Caco-2 (cell line): ENCODE data around the gene AOX1. TPM values are rescaled to one million over a fixed set of nuclear protein-coding genes. Genes with fewer than 3 reads are reported as not detected.
"Not testable (repeated sequence)": the region's sequence is repeated elsewhere in the genome, so short reads cannot be mapped to it uniquely, and the experiment has no call there.

Source experiments
- BruUV-seq: library from RNA; stranded (reverse); fragments of 400-500 nt; replicated peaks from 2 replicates; lab custom pipeline; 2021; lab: Mats Ljungman, UMichigan
- CTCF ChIA-PET: fragments of 300-600 bp; sonication (Branson Sonifier 250); formaldehyde crosslinking; loops from one replicate; lab custom pipeline; 2022; ENCODE audit warnings: antibody characterized with exemption; lab: Charles Lee
- POLR2A ChIA-PET: fragments of 300-600 bp; sonication (Branson Sonifier 250); formaldehyde crosslinking; loops from one replicate; lab custom pipeline; 2022; ENCODE audit warnings: antibody characterized with exemption; lab: Charles Lee
- DNase-seq, 2 experiments: peaks; one replicate each; pipeline versions ENCODE4 v3.0.0 to v3.0.0-alpha.2; 2020 to 2022
- H3K27me3 ChIP-seq: replicated peaks from 2 replicates; pipeline ENCODE4 v1.6.0; 2011; ENCODE audit warnings: low read length; ENCODE audit not compliant: control insufficient read depth, insufficient read depth
- H3K36me3 ChIP-seq: 2 replicates; pipeline ENCODE4 v1.5.1; 2011; ENCODE audit warnings: low read length; ENCODE audit not compliant: control insufficient read depth, insufficient read depth
- H3K4me1 ChIP-seq: fragments of 250-450 bp; sonication (Bioruptor Pico); 2 replicates; pipeline ENCODE4 v1.5.1; 2020; ENCODE audit warnings: mild to moderate bottlenecking
- H3K4me3 ChIP-seq: 2 replicates; pipeline ENCODE4 v1.5.1; 2011; ENCODE audit warnings: low read depth, mild to moderate bottlenecking, control low read depth, low read length
- H3K9me3 ChIP-seq: fragments of 250-450 bp; sonication (Bioruptor Pico); 2 replicates; pipeline ENCODE4 v1.5.1; 2020; ENCODE audit warnings: mild to moderate bottlenecking, moderate library complexity
- H3K27ac Mint-ChIP-seq: one replicate; pipeline ENCODE4 v1.8.0; 2022; ENCODE audit warnings: mixed read lengths; ENCODE audit not compliant: unreplicated experiment
- H3K27me3 Mint-ChIP-seq: one replicate; pipeline ENCODE4 v1.8.0; 2022; ENCODE audit warnings: mixed read lengths; ENCODE audit not compliant: insufficient read depth, unreplicated experiment
- H3K36me3 Mint-ChIP-seq: one replicate; pipeline ENCODE4 v1.8.0; 2022; ENCODE audit warnings: mild to moderate bottlenecking, mixed read lengths; ENCODE audit not compliant: insufficient read depth, unreplicated experiment
- H3K4me1 Mint-ChIP-seq: one replicate; pipeline ENCODE4 v1.8.0; 2022; ENCODE audit warnings: low read depth, mixed read lengths; ENCODE audit not compliant: unreplicated experiment
- H3K4me3 Mint-ChIP-seq: one replicate; pipeline ENCODE4 v1.8.0; 2022; ENCODE audit warnings: mild to moderate bottlenecking, moderate library complexity, mixed read lengths; ENCODE audit not compliant: unreplicated experiment
- H3K9me3 Mint-ChIP-seq: one replicate; pipeline ENCODE4 v1.8.0; 2022; ENCODE audit warnings: mixed read lengths; ENCODE audit not compliant: unreplicated experiment
- CTCF ChIP-seq, 2 experiments: fragments of 200-600 bp in 1 of 2; IDR thresholded peaks; 1 replicate in 1 of 2; 2 replicates in 1 of 2; pipeline versions ENCODE4 v1.5.1 to v1.8.0; 2011 to 2022; ENCODE audit warnings: antibody characterized with exemption in 1 of 2, control low read depth in 1 of 2, inconsistent platforms in 1 of 2, low read depth in 1 of 2, low read length in 1 of 2, mild to moderate bottlenecking in 1 of 2, moderate library complexity in 1 of 2; ENCODE audit not compliant: insufficient read depth in 1 of 2, severe bottlenecking in 1 of 2, unreplicated experiment in 1 of 2
- intact Hi-C: fragments of 100-400 bp; cut with micrococcal nuclease; formaldehyde crosslinking; loops from one replicate; pipeline ENCODE4 v1.10.0; 2022; ENCODE audit not compliant: unreplicated experiment
- total RNA-seq: library from RNA; stranded (reverse); gene quantifications from 2 replicates; pipeline ENCODE4 v1.2.3, GENCODE V29; 2022

Gene AOX1
- total RNA-seq, 1 experiment from 2014 or later: 0.79 TPM

GRCh38 chr2:200637901-200638300 lies 52.1 kb downstream of the AOX1 start:
- Histone ChIP-seq H3K4me3 (no peak overlapping the region), H3K4me1 (no peaks in the 10 kb centered on the region), H3K27me3 (no peaks in the 10 kb centered on the region), H3K9me3 (no peaks in the 10 kb centered on the region), H3K36me3 (no peaks in the 10 kb centered on the region)
- intact Hi-C loops: no loop called here
- POLR2A ChIA-PET: no interaction called here
- Mint-ChIP-seq H3K27me3 (no peaks in the 10 kb centered on the region), H3K36me3 (no peaks in the 10 kb centered on the region), H3K4me3 (no peak overlapping the region), H3K9me3 (no peaks in the 10 kb centered on the region), H3K4me1 (no peaks in the 10 kb centered on the region), H3K27ac (no peak overlapping the region)
- no peak for TF ChIP-seq CTCF (IDR thresholded peaks at IDR 0.05; ENCODE audit: insufficient read depth in 1 of 2, low read depth in 1 of 2, low read length in 1 of 2, severe bottlenecking in 1 of 2, unreplicated experiment in 1 of 2)
- BruUV-seq: no TSS peak
- CTCF ChIA-PET: no interaction called here
- DNase-seq: no peak

- no peak overlapping the region for H3K27ac Mint-ChIP-seq
- ChIA-PET POLR2A (no interaction called here), CTCF (interaction anchor here (0.7 kb wide), 1 partner anchor 14 kb away, joined by 3 read pairs; no protein-coding TSS in a partner anchor)
- TF ChIP-seq CTCF (IDR thresholded peaks at IDR 0.05; ENCODE audit: insufficient read depth in 1 of 2, low read depth in 1 of 2, low read length in 1 of 2, severe bottlenecking in 1 of 2, unreplicated experiment in 1 of 2): no peak
- Histone ChIP-seq H3K9me3 (no peaks in the 10 kb centered on the region), H3K4me1 (no peaks in the 10 kb centered on the region), H3K36me3 (no peaks in the 10 kb centered on the region), H3K4me3 (no peak overlapping the region), H3K27me3 (no peaks in the 10 kb centered on the region)
- no peaks in the 10 kb centered on the region for H3K4me1 Mint-ChIP-seq
- no TSS peak for BruUV-seq
- intact Hi-C loops: no loop called here
- H3K4me3 Mint-ChIP-seq: no peak overlapping the region
- H3K36me3 Mint-ChIP-seq: no peaks in the 10 kb centered on the region
- peaks cover under 1% of the 10 kb centered on the region for H3K9me3 Mint-ChIP-seq
- no peak for DNase-seq
- no peaks in the 10 kb centered on the region for H3K27me3 Mint-ChIP-seq
These were observed 54.4 kb downstream of the AOX1 start for GRCh38 chr2:200640176-200640575.

- H3K4me1 ChIP-seq: no peaks in the 10 kb centered on the region
- BruUV-seq: no TSS peak
- no peak overlapping the region for H3K27ac Mint-ChIP-seq
- H3K27me3 Mint-ChIP-seq: no peaks in the 10 kb centered on the region
- POLR2A ChIA-PET: no interaction called here
- CTCF ChIA-PET: no interaction called here
- DNase-seq: no peak
- H3K9me3 Mint-ChIP-seq: peaks cover 8% of the 10 kb centered on the region
- H3K27me3 ChIP-seq: no peaks in the 10 kb centered on the region
- H3K36me3 ChIP-seq: no peaks in the 10 kb centered on the region
- H3K9me3 ChIP-seq: no peaks in the 10 kb centered on the region
- H3K4me3 ChIP-seq: no peak overlapping the region
- no peaks in the 10 kb centered on the region for H3K4me1 Mint-ChIP-seq
- no peak overlapping the region for H3K4me3 Mint-ChIP-seq
- intact Hi-C loops: no loop called here
- H3K36me3 Mint-ChIP-seq: no peaks in the 10 kb centered on the region
- TF ChIP-seq CTCF (IDR thresholded peaks at IDR 0.05; ENCODE audit: insufficient read depth in 1 of 2, low read depth in 1 of 2, low read length in 1 of 2, severe bottlenecking in 1 of 2, unreplicated experiment in 1 of 2): no peak
These were observed 55.1 kb downstream of the AOX1 start for GRCh38 chr2:200640901-200641300.

- H3K36me3 ChIP-seq, intact Hi-C loops, H3K27me3 Mint-ChIP-seq, POLR2A ChIA-PET, H3K27me3 ChIP-seq, H3K4me1 Mint-ChIP-seq, H3K4me3 Mint-ChIP-seq, BruUV-seq, H3K36me3 Mint-ChIP-seq, H3K4me3 ChIP-seq, H3K9me3 ChIP-seq: not testable (repeated sequence)
- peak; percentile 26 to 83 for DNase-seq
- CTCF ChIA-PET: interaction anchor here (0.6 kb wide), 1 partner anchor 23 kb away, joined by 6 read pairs; no protein-coding TSS in a partner anchor
- Mint-ChIP-seq H3K9me3 (peaks cover 13% of the 10 kb centered on the region), H3K27ac (peak overlapping the region; percentile 58)
- peaks cover 10% of the 10 kb centered on the region for H3K4me1 ChIP-seq
These were observed 62.9 kb downstream of the AOX1 start for GRCh38 chr2:200648518-200649281.
